Left lung (tissue), 10 donors: ENCODE results near the gene DENND1A. TPM values are rescaled to one million over a fixed set of nuclear protein-coding genes. Genes with fewer than 3 reads are reported as not detected.
A peak's percentile ranks its signal among the peaks of the same experiment; 100 is the strongest.

Experiments
- ATAC-seq: fragments of 200-7000 bp; cut with Tn5 transposase; one replicate; pipeline ENCODE4 v1.9.1; 2020; ENCODE audit warnings: moderate library complexity
- DNase-seq, 4 donors: peaks; one replicate each; pipeline ENCODE4 v3.0.0-alpha.2; 2013 to 2020
- H3K27ac ChIP-seq, 2 donors: fragments of 200-600 bp; sonication (generic) in 1 of 2; one replicate each; pipeline versions ENCODE4 v1.5.0 to v1.8.0; 2020 to 2021
- H3K27me3 ChIP-seq, 2 donors: fragments of 200-600 bp; sonication (generic) in 1 of 2; one replicate each; pipeline versions ENCODE4 v1.5.0 to v1.8.0; 2020 to 2021
- H3K36me3 ChIP-seq, 2 donors: fragments of 200-600 bp; sonication (generic) in 1 of 2; one replicate each; pipeline versions ENCODE4 v1.5.0 to v1.8.0; 2020 to 2021
- H3K4me1 ChIP-seq, 2 donors: fragments of 200-600 bp; one replicate each; pipeline ENCODE4 v1.8.0; 2021
- H3K4me3 ChIP-seq, 2 donors: fragments of 200-600 bp; sonication (generic) in 1 of 2; one replicate each; pipeline versions ENCODE4 v1.5.0 to v1.8.0; 2020 to 2021; ENCODE audit warnings: mild to moderate bottlenecking in 1 of 2
- H3K9me3 ChIP-seq, 2 donors: fragments of 200-600 bp; sonication (generic) in 1 of 2; one replicate each; pipeline versions ENCODE4 v1.5.0 to v1.8.0; 2020 to 2021
- CTCF ChIP-seq, 2 donors: fragments of 200-600 bp; sonication (generic) in 1 of 2; IDR thresholded peaks; one replicate each; pipeline versions ENCODE4 v1.5.0 to v1.8.0; 2021; ENCODE audit warnings: antibody characterized with exemption in 2 of 2
- intact Hi-C, 2 donors: fragments of 100-400 bp; cut with DNase I; formaldehyde crosslinking; loops; one replicate each; pipeline versions ENCODE4 v1.11.2 to v1.14.2; 2022
- polyA plus RNA-seq, 6 donors: library from polyadenylated mRNA; unstranded; fragments of 120-200 nt; gene quantifications; one replicate each; pipeline ENCODE4 v1.2.1, GENCODE V29; 2013; ENCODE audit not compliant: insufficient read length in 6 of 6
- total RNA-seq, 2 donors: library from RNA; stranded (reverse); fragmentation: NEBNext Ultra II Directional; extraction: Animal tissue kit (Norgen Biotek cat#: 25700); gene quantifications; one replicate each; pipeline ENCODE4 v1.2.1, GENCODE V29; 2021
- donor health status: DM: no; HTN: yes; CAD: no.
- donor health status: DM: no; HTN: no; CAD: no.

DENND1A gene
- total and polyA plus RNA-seq, 8 donors = 8.3 to 23.2 (median 9.7) TPM

DNA sequence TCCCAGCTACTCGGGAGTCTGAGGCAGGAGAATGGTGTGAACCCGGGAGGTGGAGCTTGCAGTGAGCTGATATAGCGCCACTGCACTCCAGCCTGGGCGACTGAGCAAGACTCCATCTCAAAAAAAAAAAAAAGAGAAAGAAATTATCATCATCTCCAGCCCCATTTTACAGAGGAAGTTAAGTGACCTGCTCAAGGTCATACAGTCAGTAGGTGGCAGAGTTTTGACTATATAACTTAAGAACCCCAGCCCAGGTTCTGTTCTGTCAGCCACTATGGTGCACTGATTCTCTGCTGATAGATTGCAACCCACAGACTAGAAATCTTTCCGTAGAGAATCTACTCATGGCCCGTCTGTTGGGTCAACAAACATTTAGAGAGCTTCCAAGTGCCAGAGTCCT, 25.7 kb upstream of the DENND1A start:
- H3K27ac ChIP-seq = no peak overlapping the region
- ATAC-seq = no peak
- H3K36me3 ChIP-seq = no peaks in the 10 kb centered on the region
- DNase-seq = no peak
- no peak for TF ChIP-seq CTCF (IDR thresholded peaks at IDR 0.05)
- no peaks in the 10 kb centered on the region for H3K4me1 ChIP-seq
- intact Hi-C loops = no loop called here
- H3K4me3 ChIP-seq = no peak overlapping the region
- peaks cover 5 to 90% of the 10 kb centered on the region in 2 donors for H3K27me3 ChIP-seq
- H3K9me3 ChIP-seq = no peaks in the 10 kb centered on the region

- Histone ChIP-seq H3K27me3 (peaks cover 5 to 81% of the 10 kb centered on the region in 2 donors), H3K4me3 (no peak overlapping the region), H3K27ac (no peak overlapping the region), H3K4me1 (no peaks in the 10 kb centered on the region), H3K36me3 (no peaks in the 10 kb centered on the region), H3K9me3 (no peaks in the 10 kb centered on the region)
- intact Hi-C loops = no loop called here
- ATAC-seq (no peak), DNase-seq (peak in 2 of 4 donors; percentile 27 to 39)
- TF ChIP-seq CTCF (IDR thresholded peaks at IDR 0.05) = no peak
Measured at GRCh38 chr9:123954518-123955280, 24.8 kb upstream of the DENND1A start.

DNA sequence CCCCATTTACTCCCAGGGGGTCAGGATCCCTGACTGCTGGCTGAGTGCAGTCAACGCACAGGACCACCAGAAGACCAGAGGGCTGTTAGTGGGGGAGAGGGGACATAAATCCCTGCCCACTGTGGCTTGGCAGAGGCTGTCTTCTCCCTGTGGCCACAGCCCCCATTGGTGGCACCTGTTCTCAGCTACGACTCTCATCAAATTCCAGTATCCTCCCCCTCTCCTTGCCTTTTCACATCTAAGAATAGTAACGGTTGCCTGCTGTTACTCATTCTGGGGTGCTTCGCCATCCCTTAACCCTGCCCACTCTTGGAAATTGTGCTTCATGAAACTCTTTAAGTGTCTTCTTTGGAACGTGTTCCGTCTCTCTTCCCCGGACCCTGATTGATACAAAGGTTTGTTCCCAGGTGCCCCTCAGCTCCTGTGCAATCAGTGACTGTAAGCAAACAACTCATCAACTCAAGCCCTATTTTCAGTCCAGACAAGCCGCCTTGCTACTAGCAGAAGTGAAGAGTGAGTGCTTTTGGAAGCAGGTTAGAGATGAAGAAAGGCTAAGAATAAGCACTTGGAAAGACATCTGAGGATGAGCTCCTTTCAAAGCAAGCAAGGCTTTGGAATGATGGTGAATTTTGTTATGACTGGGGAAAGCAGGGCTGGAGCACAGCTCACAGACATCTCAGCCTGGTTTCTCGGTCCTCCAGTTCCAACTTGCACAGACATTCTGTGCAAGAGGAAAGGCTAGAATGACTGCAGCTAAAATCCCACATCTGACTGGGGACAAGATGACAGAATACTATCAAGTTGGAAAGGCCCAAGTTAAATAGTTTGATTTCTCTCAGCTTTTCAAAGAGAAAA, 22.9 kb upstream of the DENND1A start:
- no peak overlapping the region for H3K4me3 ChIP-seq
- no peaks in the 10 kb centered on the region for H3K36me3 ChIP-seq
- no peaks in the 10 kb centered on the region for H3K4me1 ChIP-seq
- no peak overlapping the region for H3K27ac ChIP-seq
- intact Hi-C loops = no loop called here
- ATAC-seq = no peak
- H3K9me3 ChIP-seq = no peaks in the 10 kb centered on the region
- TF ChIP-seq CTCF (IDR thresholded peaks at IDR 0.05) = no peak
- H3K27me3 ChIP-seq = peaks cover 0 to 62% of the 10 kb centered on the region in 2 donors
- no peak for DNase-seq

DNA sequence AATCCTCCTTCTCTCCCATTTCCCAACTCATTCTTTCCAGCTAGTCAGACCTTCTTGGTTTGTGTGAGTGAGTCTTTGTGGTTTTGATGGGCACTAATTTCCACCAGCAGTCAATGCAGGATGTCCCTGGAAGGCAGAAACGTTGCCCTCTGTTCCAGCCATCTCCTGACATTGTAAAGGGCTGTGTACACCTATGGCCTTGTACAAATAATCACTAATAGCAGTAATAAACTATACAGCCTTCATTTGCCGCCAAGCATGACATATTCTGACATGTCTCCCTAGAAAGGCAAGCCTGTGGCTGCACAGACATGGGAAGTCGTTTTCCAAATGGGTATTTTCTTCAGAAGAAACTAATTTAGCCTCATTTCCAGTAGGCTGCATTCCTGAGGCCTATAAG, 18.4 kb upstream of the DENND1A start:
- H3K4me3 ChIP-seq = no peak overlapping the region
- peaks cover 0 to 39% of the 10 kb centered on the region in 2 donors for H3K27me3 ChIP-seq
- no peaks in the 10 kb centered on the region for H3K36me3 ChIP-seq
- intact Hi-C loops = no loop called here
- H3K9me3 ChIP-seq = no peaks in the 10 kb centered on the region
- no peak for ATAC-seq
- no peak for DNase-seq
- TF ChIP-seq CTCF (IDR thresholded peaks at IDR 0.05) = no peak
- H3K27ac ChIP-seq = no peak overlapping the region
- no peaks in the 10 kb centered on the region for H3K4me1 ChIP-seq

DNA sequence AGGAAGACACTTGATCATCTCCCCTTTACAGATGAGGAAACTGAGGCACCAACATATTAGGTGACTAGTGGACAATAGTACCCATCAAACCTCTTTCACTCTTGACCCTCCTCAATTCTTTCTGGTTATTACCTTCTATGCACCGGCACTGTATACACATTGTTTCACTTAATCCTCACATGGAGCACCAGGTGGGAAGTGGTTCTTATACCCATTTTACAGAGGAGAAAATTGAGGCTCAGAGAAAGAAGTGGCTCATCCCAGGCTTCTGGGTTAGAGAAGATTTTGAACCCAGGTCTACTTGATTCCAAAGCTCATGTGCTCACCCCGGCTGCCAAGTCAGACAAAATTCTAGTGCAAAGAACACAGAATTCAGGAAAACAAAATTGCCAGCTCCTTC, 17.4 kb upstream of the DENND1A start:
- Histone ChIP-seq H3K36me3 (no peaks in the 10 kb centered on the region), H3K27me3 (peaks cover 0 to 40% of the 10 kb centered on the region in 2 donors), H3K9me3 (no peaks in the 10 kb centered on the region), H3K4me1 (no peaks in the 10 kb centered on the region), H3K27ac (no peak overlapping the region), H3K4me3 (no peak overlapping the region)
- no peak for TF ChIP-seq CTCF (IDR thresholded peaks at IDR 0.05)
- intact Hi-C loops = no loop called here
- no peak for DNase-seq
- ATAC-seq = no peak
